GM21528 (cell line): ENCODE measurements around the gene GALC.
"Not testable (repeated sequence)": the region's sequence is repeated elsewhere in the genome, so short reads cannot be mapped to it uniquely, and the experiment has no call there.

Source experiments
- ATAC-seq: cut with Tn5 transposase; IDR thresholded peaks from one replicate; pipeline ENCODE4 v1.9.1; 2021; ENCODE audit warnings: mild to moderate bottlenecking, moderate library complexity; ENCODE audit not compliant: unreplicated experiment, low FRiP score

The GALC gene

DNA sequence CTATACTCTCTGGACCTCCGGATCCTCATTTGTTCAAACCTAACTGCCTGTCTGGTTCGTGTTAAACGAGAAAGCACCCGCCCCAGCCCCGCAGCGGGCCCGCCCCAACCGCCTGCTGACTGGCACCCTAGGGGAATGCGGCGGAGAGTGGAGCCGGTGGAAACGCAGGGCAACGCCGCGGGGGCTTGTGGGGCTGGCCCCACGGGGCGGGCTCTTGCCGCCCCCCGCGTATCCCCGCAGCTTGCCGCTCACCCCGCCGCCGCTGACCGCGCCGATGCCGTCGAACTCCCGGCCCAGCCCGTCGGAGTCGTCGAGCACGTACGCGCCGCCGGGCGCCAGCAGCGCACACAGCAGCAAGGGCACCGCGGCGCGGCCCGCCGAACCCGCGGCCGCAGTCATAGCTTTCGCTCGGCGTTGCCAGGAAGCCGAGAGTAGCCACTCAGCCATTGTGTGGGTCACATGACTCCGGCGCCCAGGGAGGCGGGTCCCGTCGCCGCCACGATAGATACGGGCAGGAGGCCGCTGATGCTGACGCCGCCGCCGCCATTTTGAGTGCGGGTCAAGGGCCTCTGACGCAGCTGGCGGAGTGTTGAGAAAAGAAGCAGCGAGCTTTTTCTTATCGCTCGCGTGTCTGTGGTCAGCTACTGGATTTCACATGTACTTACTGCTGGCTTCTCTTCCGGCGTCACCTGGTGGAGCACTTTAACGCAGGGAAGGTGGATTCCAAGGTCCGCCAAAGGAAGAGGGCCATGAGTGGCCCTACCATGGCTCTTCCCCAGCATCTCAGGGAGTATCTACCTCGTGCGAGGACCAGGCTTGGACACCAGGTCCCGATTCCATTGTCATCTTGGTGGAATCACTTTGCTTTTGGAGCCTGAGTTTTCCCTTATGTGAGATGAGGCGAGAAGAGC is at the start of gene GALC:
TSS of gene GALC (minus strand) at position 465 of the 911 bp plus-strand sequence. CDS start at position 447, 18 bp downstream.
- ATAC-seq: peak; percentile 92

- no peak for ATAC-seq
These were observed 47.2 kb upstream of the GALC start for GRCh38 chr14:88040146-88040545.

DNA sequence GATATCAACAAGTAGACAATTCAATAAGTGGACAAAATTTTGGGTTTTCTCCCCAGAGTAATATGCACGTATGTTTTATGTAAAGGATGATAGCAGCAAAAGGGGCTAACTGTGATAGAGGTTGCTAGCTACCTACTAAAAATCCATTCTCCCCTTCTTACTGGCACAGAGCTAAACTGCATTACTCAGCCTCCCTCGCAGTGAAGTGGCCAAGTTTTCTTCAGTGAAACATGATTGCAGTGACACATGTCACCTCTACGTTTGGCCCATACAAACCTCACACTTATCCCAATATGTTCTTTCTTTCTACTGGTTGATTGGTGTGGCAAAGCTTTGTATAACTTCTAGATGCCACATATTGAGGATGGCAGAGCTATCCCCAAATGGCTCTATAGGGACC is 46.2 kb upstream of the GALC start:
- ATAC-seq: no peak

DNA sequence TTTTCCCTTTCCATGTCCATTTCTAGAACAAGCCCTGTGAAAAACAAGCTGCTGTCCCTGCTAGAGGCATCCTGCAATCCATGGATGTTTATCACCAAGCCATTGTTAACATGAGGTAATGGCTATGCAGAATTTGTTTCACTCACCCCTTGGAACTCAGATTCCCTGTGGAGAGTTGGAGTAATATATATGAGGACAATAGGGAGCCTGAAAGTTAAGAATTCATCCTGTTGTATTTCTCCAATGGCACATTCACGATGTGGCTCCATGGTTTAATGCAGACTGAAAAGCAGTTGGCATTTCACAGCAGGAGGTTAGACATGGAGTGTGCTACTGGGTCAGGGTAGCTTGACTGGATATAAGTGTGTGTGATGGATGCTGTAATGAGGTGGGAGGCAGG is 44.3 kb upstream of the GALC start:
- ATAC-seq: no peak

- no peak for ATAC-seq
These were observed 43.4 kb upstream of the GALC start for GRCh38 chr14:88036422-88036821.

DNA sequence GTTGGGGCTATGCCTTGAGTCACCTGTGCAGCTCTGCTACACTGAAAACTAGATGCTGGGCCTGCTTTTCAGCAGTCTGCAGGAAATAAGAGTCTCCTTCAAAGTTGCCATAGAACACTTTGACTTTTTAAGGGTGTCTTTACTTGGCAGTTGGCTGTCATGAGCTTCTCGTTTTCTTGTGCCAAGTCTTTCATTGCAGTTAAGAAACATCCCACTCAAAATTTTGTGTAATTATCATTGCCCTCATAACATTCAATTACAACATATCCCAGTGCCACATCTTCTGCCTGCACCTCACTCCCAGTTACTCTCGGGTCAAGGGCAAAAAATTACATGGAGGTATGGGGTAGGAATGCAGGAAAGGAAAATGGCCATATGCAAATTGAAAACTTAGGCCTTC is 41.1 kb upstream of the GALC start:
- no peak for ATAC-seq

- no peak for ATAC-seq
These were observed 39.4 kb upstream of the GALC start for GRCh38 chr14:88032373-88032772.

- ATAC-seq: no peak
These were observed 37.9 kb upstream of the GALC start for GRCh38 chr14:88030892-88031291.

GRCh38 chr14:88030079-88030478 is 37.1 kb upstream of the GALC start:
- ATAC-seq: no peak

DNA sequence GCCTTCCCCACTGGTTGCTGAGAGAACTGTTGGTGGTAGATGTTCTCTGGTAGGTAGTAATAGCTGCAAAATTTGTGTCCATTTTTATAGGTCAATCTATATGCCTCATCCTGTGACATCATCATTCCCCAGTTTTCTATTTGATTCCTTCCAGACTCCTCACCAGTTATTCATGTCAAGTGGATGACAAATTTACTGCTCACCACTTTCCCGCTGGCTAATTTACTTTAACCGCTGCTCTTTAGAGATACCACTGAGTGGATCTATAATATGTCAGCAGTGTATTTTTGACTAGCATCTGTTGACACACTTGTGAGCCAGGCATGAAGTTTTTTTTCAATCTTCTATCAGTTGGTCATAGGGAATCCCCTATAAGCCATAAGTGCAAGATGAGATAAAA is 36.5 kb upstream of the GALC start:
- ATAC-seq: no peak

DNA sequence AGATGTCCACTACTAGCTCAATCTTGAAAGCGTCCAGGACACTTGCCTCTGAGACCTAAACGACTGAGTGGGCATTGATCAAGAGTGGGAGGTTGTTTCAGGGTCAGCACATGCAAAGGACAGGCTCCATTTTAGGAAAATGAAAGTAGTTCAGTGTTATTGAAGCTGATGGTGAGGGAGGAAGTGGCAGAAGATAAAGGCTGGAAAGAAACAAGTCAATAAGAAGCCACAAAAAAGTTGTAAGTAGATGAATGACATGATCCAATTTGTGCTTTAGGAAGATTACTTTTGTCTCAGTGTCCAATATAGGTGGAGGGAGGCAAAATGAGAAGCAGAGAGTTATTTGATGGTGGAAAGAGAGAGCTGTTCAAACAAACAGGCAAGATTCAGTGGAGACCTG is 33.9 kb upstream of the GALC start:
- ATAC-seq: no peak

DNA sequence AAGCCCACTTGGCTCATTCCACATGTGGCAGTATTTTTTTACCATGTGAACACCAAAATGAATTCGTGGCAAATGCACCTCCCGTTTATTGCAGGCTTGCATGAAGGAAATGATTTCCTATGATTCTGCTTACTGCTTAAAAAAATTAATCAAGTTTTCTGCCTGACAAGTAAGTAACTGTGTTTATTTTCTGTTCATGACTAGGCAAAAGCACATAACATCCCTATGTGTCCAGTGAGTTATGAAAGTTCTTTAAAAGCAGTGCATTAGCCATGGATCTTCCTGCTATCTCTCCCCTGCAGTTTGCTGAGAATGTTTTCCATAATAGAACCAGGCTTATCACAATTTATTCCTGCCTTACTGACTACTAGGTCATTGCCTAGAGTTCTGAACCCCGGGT is 32.3 kb upstream of the GALC start:
- ATAC-seq: no peak

DNA sequence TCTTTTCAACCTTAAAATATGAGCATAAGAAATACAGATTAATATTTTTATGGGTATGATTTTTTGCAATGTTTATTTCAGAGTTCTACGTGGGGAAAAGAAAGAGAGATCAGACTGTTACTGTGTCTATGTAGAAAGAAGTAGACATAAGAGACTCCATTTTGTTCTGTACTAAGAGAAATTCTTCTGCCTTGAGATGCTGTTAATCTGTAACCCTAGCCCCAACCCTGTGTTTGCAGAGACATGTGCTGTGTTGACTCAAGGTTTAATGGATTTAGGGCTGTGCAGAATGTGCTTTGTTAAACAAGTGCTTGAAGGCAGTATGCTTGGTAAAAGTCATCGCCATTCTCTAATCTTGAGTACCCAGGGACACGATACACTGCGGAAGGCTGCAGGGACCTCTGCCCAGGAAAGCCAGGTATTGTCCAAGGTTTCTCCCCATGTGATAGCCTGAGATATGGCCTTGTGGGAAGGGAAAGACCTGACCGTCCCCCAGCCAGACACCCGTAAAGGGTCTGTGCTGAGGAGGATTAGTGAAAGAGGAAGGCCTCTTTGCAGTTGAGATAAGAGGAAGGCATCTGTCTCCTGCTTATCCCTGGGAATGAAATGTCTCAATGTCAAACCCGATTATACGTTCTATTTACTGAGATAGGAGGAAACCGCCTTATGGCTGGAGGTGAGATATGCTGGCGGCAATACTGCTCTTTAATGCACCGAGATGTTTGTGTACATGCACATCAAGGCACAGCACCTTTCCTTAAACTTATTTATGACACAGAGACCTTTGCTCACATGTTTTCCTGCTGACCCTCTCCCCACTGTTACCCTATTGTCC is 31.5 kb upstream of the GALC start:
- ATAC-seq: not testable (repeated sequence)

GRCh38 chr14:88023658-88024187 is 30.7 kb upstream of the GALC start:
- ATAC-seq: no peak

GRCh38 chr14:88017535-88017934 is 24.6 kb upstream of the GALC start:
- no peak for ATAC-seq

DNA sequence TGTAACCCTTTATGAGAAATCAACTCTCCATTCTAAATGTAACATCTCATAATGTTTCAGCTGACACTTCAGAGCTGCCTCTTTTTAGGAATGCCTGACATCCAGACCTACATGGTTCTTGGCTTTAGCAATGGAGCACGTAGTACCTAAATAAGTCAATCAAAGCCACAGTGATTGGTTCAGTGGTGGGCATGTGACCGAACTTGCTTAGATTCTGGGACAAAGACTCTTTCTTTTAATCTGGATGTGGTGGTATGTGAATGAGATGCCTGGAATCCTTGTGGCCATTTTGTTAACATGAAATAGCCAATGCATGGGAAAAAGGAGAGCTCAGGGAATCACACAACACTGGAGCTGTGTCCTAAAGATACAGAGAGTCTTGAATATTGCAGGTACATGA is 23.8 kb upstream of the GALC start:
- no peak for ATAC-seq

DNA sequence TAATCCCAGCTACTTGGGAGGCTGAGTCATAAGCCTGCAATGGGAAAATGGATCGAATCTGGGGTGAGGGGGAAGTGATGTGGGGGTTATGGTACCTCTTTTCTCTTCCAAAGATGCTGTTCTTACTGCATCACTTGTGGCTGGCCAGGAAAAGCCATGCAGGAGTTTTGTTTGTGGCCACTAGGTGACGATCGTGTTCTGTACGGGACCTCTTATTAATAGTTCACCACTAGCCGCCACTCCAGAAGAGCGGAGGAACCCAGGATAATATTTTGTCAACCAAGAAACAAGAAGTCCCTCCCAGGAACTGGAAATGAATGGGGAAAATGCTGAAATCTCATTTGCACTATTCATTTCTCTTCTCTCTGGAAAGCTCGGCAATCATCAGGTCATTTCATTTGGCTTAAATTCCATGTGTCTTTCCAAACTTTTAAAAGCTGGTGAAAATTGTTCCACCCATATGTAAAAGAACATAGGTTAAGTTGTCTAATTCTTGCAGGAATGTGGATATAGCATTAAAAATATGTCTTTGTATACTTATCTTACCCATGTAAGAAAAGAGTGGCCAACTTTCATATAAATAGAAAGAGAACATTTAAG is 20.9 kb upstream of the GALC start:
- peak; percentile 92 for ATAC-seq

- ATAC-seq: no peak
These were observed 19.5 kb upstream of the GALC start for GRCh38 chr14:88012495-88012894.

DNA sequence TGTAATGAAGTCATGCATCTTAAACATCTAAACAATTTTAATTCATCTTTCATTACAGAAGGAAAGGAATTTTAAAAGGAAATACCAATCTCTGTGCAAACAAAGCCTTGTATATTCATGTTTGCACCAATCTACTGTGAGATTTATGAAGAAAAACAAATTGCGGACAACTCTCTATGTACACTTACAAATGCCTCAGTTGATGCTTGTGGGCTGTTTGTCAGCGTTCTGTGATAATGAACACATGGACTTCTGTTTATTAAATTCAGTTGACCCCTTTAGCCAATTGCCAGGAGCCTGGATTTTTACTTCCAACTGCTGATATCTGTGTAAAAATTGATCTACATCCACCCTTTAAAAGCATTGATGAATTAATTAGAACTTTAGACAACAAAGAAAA is 17.3 kb upstream of the GALC start:
- no peak for ATAC-seq

GRCh38 chr14:88009486-88009885 is 16.5 kb upstream of the GALC start:
- ATAC-seq: no peak
